Small intestine (tissue), 7 donors: ENCODE data around the gene PGS1. TPM values are rescaled to one million over a fixed set of nuclear protein-coding genes. Genes with fewer than 3 reads are reported as not detected.

Experiments
- DNase-seq, 2 donors: peaks; one replicate each; pipeline versions ENCODE4 v3.0.0 to v3.0.0-alpha.2; 2013
- FAIRE-seq: peaks from 2 replicates; lab custom pipeline; 2012; peaks lifted over from hg19 to GRCh38; lab: Jason Lieb, UNC
- H3K27ac ChIP-seq, 3 donors: one replicate each; pipeline ENCODE4 v1.5.1; 2013; ENCODE audit warnings: low read length in 2 of 3, mild to moderate bottlenecking in 2 of 3, control low read depth in 1 of 3, inconsistent platforms in 1 of 3, low read depth in 1 of 3, moderate library complexity in 1 of 3
- H3K27me3 ChIP-seq, 3 donors: one replicate each; pipeline ENCODE4 v1.6.1; 2013; ENCODE audit warnings: low read length in 3 of 3, inconsistent platforms in 1 of 3; ENCODE audit not compliant: control insufficient read depth in 3 of 3, insufficient read depth in 3 of 3
- H3K36me3 ChIP-seq, 3 donors: one replicate each; pipeline ENCODE4 v1.6.1; 2013; ENCODE audit warnings: low read length in 3 of 3, inconsistent platforms in 1 of 3, low read depth in 1 of 3, mild to moderate bottlenecking in 1 of 3, moderate library complexity in 1 of 3; ENCODE audit not compliant: control insufficient read depth in 3 of 3, insufficient read depth in 2 of 3
- H3K4me1 ChIP-seq, 3 donors: one replicate each; pipeline ENCODE4 v1.6.1; 2013; ENCODE audit warnings: low read length in 2 of 3, inconsistent platforms in 1 of 3, low read depth in 1 of 3, mild to moderate bottlenecking in 1 of 3, moderate library complexity in 1 of 3; ENCODE audit not compliant: control insufficient read depth in 3 of 3, insufficient read depth in 2 of 3
- H3K4me3 ChIP-seq, 3 donors: one replicate each; pipeline ENCODE4 v1.5.1; 2013; ENCODE audit warnings: low read length in 3 of 3, control low read depth in 1 of 3, inconsistent platforms in 1 of 3, low read depth in 1 of 3, mild to moderate bottlenecking in 1 of 3, moderate library complexity in 1 of 3
- H3K9me3 ChIP-seq, 2 donors: one replicate each; pipeline ENCODE4 v1.6.1; 2013; ENCODE audit warnings: low read depth in 1 of 2, low read length in 1 of 2; ENCODE audit not compliant: control insufficient read depth in 2 of 2, insufficient read depth in 1 of 2
- WGBS, 3 donors: extraction: QIAGEN DNeasy Blood & Tissue Kit; methylation state at CpG; one replicate each; pipeline ENCODE4 v1.1.7; 2013; 5-methylcytosine and 5-hydroxymethylcytosine counted together
- polyA plus RNA-seq, 4 donors: library from polyadenylated mRNA; stranded (reverse) in 3 of 4; unstranded in 1 of 4; fragments of 200-250 nt in 3 of 4; fragments of 120-200 nt in 1 of 4; gene quantifications; one replicate each; pipeline versions ENCODE4 v1.2.1 to v1.2.3, GENCODE V29; 2013
- donor health status: healthy with polysubstance abuse.
- donor health status: control.
- donor health status: control.
- donor health status: Bipolar disorder and iron deficiency.
- donor health status: healthy.

The PGS1 gene
- polyA plus RNA-seq, 4 donors: 14.9 to 34.9 (median 20.5) TPM

GRCh38 chr17:78444392-78444791 lies 65.9 kb downstream of the PGS1 start:
- WGBS, 3 donors: 85 to 88% (median 87%) methylated on average over 20 of the region's 20 CpGs
- no peaks in the 10 kb centered on the region for H3K4me1 ChIP-seq
- H3K4me3 ChIP-seq: no peak overlapping the region
- H3K27ac ChIP-seq: no peak overlapping the region
- H3K27me3 ChIP-seq: no peaks in the 10 kb centered on the region
- no peak for FAIRE-seq
- H3K36me3 ChIP-seq: no peaks in the 10 kb centered on the region
- no peak for DNase-seq
- no peaks in the 10 kb centered on the region for H3K9me3 ChIP-seq

DNA sequence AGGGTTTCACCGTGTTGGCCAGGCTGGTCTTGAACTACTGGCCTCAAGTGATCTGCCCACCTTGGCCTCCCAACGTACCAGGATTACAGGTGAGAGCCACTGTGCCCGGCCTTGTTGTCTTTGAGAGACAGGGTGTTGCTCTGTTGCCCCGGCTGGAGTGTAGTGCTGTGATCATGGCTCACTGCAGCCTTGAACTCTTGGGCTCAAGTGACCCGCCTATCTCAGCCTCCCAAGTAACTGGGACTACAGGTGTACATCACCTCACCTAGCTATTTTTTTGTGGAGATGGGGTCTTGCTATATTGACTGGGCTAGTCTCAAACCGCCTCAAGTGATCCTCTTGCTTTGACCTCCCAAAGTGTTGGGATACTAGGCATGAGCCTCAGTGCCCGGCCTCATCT lies 68.4 kb downstream of the PGS1 start:
- DNase-seq (no peak), FAIRE-seq (no peak)
- H3K9me3 ChIP-seq: no peaks in the 10 kb centered on the region
- no peak overlapping the region for H3K4me3 ChIP-seq
- 83 to 89% (median 89%) methylated on average over 7 of the region's 7 CpGs for WGBS, 3 donors
- no peak overlapping the region for H3K27ac ChIP-seq
- H3K27me3 ChIP-seq: no peaks in the 10 kb centered on the region
- no peaks in the 10 kb centered on the region for H3K36me3 ChIP-seq
- H3K4me1 ChIP-seq: no peaks in the 10 kb centered on the region

GRCh38 chr17:78448356-78448993 lies 70.0 kb downstream of the PGS1 start:
- 58 to 66% (median 58%) methylated on average over 5 of the region's 5 CpGs for WGBS, 3 donors

DNA sequence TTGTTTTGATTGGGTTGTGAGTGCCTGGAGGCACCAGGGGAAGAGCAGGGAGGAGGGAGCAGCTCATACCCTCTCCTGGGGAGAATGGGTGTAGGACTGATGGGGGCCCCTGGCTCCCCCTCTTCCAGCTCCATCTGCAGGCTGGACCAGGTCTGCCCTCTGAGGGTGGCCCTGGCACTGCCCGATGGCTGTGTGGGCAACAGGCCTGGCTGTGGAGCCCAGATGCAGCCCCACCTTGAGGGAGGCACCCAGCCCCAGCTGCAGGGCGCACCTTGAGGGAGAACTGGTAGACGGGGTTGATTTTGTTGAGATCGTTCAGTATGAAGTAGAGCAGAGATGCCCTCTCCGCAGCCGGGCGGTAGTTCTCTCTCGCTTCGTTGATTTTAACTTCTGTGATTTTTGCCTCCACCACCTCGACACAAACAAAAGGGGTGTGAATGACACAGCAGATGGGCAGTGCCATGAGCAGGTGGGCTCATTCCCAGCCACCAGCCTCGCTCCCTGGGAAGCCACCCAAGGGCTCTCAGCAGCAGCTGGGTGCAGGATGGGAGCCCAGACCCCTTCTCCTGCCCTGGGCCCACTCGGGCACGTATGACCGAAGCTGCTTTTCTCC lies 71.6 kb downstream of the PGS1 start:
- H3K9me3 ChIP-seq: no peaks in the 10 kb centered on the region
- no peak for DNase-seq
- no peak overlapping the region for H3K27ac ChIP-seq
- no peaks in the 10 kb centered on the region for H3K27me3 ChIP-seq
- no peaks in the 10 kb centered on the region for H3K4me1 ChIP-seq
- 82 to 91% (median 85%) methylated on average over 14 of the region's 14 CpGs for WGBS, 3 donors
- H3K4me3 ChIP-seq: no peak overlapping the region
- FAIRE-seq: no peak
- H3K36me3 ChIP-seq: no peaks in the 10 kb centered on the region

More at GRCh38 chr17:78448356-78448993, 70.0 kb downstream of the PGS1 start:
- H3K36me3 ChIP-seq: no peaks in the 10 kb centered on the region
- no peak overlapping the region for H3K4me3 ChIP-seq
- no peak overlapping the region for H3K27ac ChIP-seq
- no peaks in the 10 kb centered on the region for H3K4me1 ChIP-seq
- no peaks in the 10 kb centered on the region for H3K9me3 ChIP-seq
- FAIRE-seq: no peak
- no peaks in the 10 kb centered on the region for H3K27me3 ChIP-seq
- DNase-seq: no peak

DNA sequence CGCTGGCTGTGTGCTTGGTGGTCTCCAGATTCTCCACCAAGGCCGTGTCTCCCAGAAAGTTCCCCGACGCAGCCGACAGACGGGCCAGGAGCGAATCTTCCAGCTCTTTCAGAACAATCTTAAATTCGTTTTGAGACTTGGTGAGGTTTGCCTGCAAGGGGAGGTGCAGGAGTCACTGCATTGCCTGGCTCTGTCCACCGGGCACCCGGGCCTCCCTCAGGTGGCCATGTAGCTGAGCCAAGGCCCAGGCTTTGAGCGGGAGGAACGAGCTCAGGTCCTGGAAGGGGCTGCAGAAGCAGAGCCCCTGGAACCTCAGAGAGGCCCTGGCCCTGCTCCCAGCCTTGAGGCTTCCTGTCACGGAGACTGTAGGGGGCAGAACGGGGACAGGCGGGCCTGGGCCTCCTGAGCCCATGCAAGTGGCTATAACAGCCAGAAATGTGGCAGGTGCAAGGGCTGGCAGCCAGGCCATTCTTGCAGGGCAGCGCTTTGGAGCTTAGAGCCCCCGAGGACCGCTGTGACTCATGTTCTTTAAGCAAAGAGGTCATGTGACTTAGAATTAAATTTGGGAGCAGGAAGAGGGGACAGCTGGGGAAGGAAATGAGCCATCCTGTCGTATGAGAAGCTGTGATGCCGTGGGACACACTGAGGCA lies 72.4 kb downstream of the PGS1 start:
- H3K4me3 ChIP-seq: no peak overlapping the region
- H3K36me3 ChIP-seq: no peaks in the 10 kb centered on the region
- DNase-seq: no peak
- no peaks in the 10 kb centered on the region for H3K9me3 ChIP-seq
- WGBS, 3 donors: 66 to 75% (median 71%) methylated on average over 18 to 20 of the region's 20 CpGs
- no peaks in the 10 kb centered on the region for H3K27me3 ChIP-seq
- H3K27ac ChIP-seq: no peak overlapping the region
- H3K4me1 ChIP-seq: no peaks in the 10 kb centered on the region
- FAIRE-seq: no peak

- no peak overlapping the region for H3K4me3 ChIP-seq
- FAIRE-seq (no peak), DNase-seq (no peak)
- H3K27me3 ChIP-seq: no peaks in the 10 kb centered on the region
- H3K4me1 ChIP-seq: no peaks in the 10 kb centered on the region
- no peaks in the 10 kb centered on the region for H3K36me3 ChIP-seq
- H3K27ac ChIP-seq: no peak overlapping the region
- H3K9me3 ChIP-seq: no peaks in the 10 kb centered on the region
- 82 to 85% (median 82%) methylated on average over 6 to 7 of the region's 7 CpGs for WGBS, 3 donors
These were observed 73.3 kb downstream of the PGS1 start for GRCh38 chr17:78451753-78452152.

DNA sequence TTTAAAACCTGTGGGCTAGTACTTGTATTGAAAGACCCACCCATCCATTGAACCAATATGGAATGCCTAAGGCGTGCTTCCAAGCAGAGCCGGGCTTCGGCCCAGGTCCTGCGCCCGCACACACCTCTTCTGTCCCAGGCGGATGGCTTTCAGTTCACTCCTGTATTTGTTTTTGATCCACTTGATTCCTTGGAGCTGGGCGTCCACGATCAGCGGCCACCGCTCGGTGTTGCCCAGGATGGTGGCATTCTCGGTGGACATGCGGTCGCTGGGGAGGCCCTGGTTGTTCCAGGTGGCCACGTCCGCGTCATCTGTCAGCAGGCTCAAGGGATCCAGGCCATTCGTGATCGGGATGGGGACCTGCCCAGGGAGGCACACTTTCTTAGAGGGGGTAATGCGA lies 75.9 kb downstream of the PGS1 start:
- no peak for FAIRE-seq

DNA sequence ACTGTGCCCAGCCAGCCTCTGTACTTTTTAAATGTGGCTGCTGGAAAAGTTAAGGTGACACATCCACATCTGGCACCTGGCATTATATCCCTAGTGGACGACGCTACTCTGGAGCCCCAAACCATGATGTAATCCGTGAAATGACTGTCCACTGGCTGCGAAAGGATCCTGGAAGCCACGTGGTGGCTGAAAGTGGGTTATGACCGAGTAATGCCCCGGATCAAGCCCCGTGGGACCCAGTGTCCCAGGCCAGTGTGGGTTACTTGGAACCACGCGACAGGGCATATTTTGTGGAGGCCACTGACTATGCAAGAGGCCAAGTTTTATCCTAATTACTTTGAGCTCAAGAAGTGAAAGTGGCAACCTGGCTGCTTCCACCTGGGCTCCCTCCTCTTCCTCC lies 79.6 kb downstream of the PGS1 start:
- Histone ChIP-seq H3K9me3 (no peaks in the 10 kb centered on the region), H3K4me3 (no peak overlapping the region), H3K36me3 (no peaks in the 10 kb centered on the region), H3K4me1 (no peaks in the 10 kb centered on the region), H3K27me3 (no peaks in the 10 kb centered on the region), H3K27ac (no peak overlapping the region)
- 74 to 85% (median 83%) methylated on average over 10 of the region's 10 CpGs for WGBS, 3 donors
- FAIRE-seq (no peak), DNase-seq (no peak)

More for the DNA sequence above, 75.9 kb downstream of the PGS1 start:
- no peak overlapping the region for H3K4me3 ChIP-seq
- H3K27ac ChIP-seq: no peak overlapping the region
- H3K27me3 ChIP-seq: no peaks in the 10 kb centered on the region
- H3K36me3 ChIP-seq: no peaks in the 10 kb centered on the region
- H3K9me3 ChIP-seq: no peaks in the 10 kb centered on the region
- WGBS, 3 donors: 94 to 95% (median 94%) methylated on average over 20 of the region's 20 CpGs
- no peak for DNase-seq
- no peaks in the 10 kb centered on the region for H3K4me1 ChIP-seq
